Tibial nerve (tissue), 4 donors: ENCODE results near the gene COPZ1.

Source experiments
- EP300 ChIP-seq, 2 donors: sonication (generic); formaldehyde crosslinking; IDR thresholded peaks; one replicate each; pipeline ENCODE4 v1.6.1; 2017; ENCODE audit warnings: antibody characterized with exemption in 2 of 2, mild to moderate bottlenecking in 1 of 2
- POLR2A ChIP-seq, 2 donors: fragments of 450-650 bp; IDR thresholded peaks; one replicate each; pipeline ENCODE4 v1.6.1; 2017; ENCODE audit warnings: antibody characterized with exemption in 2 of 2, mild to moderate bottlenecking in 2 of 2, moderate library complexity in 2 of 2
- TF ChIP-seq, protein P1 (sequence below), 5 experiments: fragments of 200-600 bp in 3 of 5; fragments of 450-650 bp in 2 of 5; sonication (generic) in 3 of 5; IDR thresholded peaks; one replicate each; pipeline ENCODE4 v1.5.1; 2016 to 2019; ENCODE audit warnings: antibody characterized with exemption in 5 of 5, mild to moderate bottlenecking in 3 of 5, moderate library complexity in 2 of 5

GRCh38 chr12:54397157-54397556, 72.2 kb downstream of the COPZ1 start:
- TF ChIP-seq, protein P1, sequence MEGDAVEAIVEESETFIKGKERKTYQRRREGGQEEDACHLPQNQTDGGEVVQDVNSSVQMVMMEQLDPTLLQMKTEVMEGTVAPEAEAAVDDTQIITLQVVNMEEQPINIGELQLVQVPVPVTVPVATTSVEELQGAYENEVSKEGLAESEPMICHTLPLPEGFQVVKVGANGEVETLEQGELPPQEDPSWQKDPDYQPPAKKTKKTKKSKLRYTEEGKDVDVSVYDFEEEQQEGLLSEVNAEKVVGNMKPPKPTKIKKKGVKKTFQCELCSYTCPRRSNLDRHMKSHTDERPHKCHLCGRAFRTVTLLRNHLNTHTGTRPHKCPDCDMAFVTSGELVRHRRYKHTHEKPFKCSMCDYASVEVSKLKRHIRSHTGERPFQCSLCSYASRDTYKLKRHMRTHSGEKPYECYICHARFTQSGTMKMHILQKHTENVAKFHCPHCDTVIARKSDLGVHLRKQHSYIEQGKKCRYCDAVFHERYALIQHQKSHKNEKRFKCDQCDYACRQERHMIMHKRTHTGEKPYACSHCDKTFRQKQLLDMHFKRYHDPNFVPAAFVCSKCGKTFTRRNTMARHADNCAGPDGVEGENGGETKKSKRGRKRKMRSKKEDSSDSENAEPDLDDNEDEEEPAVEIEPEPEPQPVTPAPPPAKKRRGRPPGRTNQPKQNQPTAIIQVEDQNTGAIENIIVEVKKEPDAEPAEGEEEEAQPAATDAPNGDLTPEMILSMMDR (IDR thresholded peaks at IDR 0.05) = no peak
- no peak for TF ChIP-seq POLR2A (IDR thresholded peaks at IDR 0.05)
- no peak for TF ChIP-seq EP300 (IDR thresholded peaks at IDR 0.05)
